ENCODE data around the gene C6.

- TF ChIP-seq CTCF (conservative IDR thresholded peaks at IDR 0.05 in 1 of 2, IDR thresholded peaks at IDR 0.05 in 1 of 2; ENCODE audit: low read depth in 1 of 2, low read length in 2 of 2), result no peak
- no peak for TF ChIP-seq EZH2 (IDR thresholded peaks at IDR 0.05; ENCODE audit: low read length, missing control alignments)
Observed at GRCh38 chr5:41214182-41214581, 850 bp upstream of the C6 start.

All from fibroblast of lung (primary cell).